HFFc6 (cell line): ENCODE data around the gene UBA1. TPM values are rescaled to one million over a fixed set of nuclear protein-coding genes. Genes with fewer than 3 reads are reported as not detected.

Source experiments
- DNase-seq: peaks from one replicate; pipeline ENCODE4 v3.0.0-alpha.2; 2018
- H3K27ac Mint-ChIP-seq: 2 replicates; pipeline ENCODE4 v1.8.0; 2020; ENCODE audit warnings: mild to moderate bottlenecking, mixed read lengths
- H3K27me3 Mint-ChIP-seq: 2 replicates; pipeline ENCODE4 v1.8.0; 2021; ENCODE audit warnings: mild to moderate bottlenecking, moderate library complexity, mixed read lengths; ENCODE audit not compliant: insufficient read depth
- H3K36me3 Mint-ChIP-seq: 2 replicates; pipeline ENCODE4 v1.8.0; 2021; ENCODE audit warnings: low read depth, mixed read lengths
- H3K4me1 Mint-ChIP-seq: 2 replicates; pipeline ENCODE4 v1.8.0; 2020; ENCODE audit warnings: low read depth, mixed read lengths
- H3K4me3 Mint-ChIP-seq: 2 replicates; pipeline ENCODE4 v1.8.0; 2020; ENCODE audit warnings: mild to moderate bottlenecking, moderate library complexity, mixed read lengths
- H3K9me3 Mint-ChIP-seq: 2 replicates; pipeline ENCODE4 v1.8.0; 2020; ENCODE audit warnings: mild to moderate bottlenecking, mixed read lengths
- CTCF ChIP-seq: fragments of 200-600 bp; sonication (generic); IDR thresholded peaks from 2 replicates; pipeline ENCODE4 v1.5.0; 2021; ENCODE audit warnings: antibody characterized with exemption, mild to moderate bottlenecking
- total RNA-seq, 6 experiments: library from RNA; stranded (reverse); fragmentation: NEBNext Ultra II Directional; extraction: Animal tissue kit (Norgen Biotek cat#: 25700); gene quantifications; 2 replicates in 1 of 6; 3 replicates in 5 of 6; pipeline ENCODE4 v1.2.3, GENCODE V29; 2021

Gene UBA1
- total RNA-seq, 6 experiments from 2014 or later: 268 to 291 (median 282) TPM

- Mint-ChIP-seq H3K4me3 (no peak overlapping the region), H3K27ac (no peak overlapping the region)
These were observed 28.1 kb downstream of the UBA1 start for GRCh38 chrX:47221756-47222155.

GRCh38 chrX:47222751-47223350, 29.2 kb downstream of the UBA1 start:
- Mint-ChIP-seq H3K4me1 (peaks cover 19% of the 10 kb centered on the region), H3K36me3 (peaks cover 17% of the 10 kb centered on the region; the same call in 1 of the 2 replicates), H3K27me3 (peaks cover 8% of the 10 kb centered on the region), H3K9me3 (no peaks in the 10 kb centered on the region), H3K27ac (no peak overlapping the region), H3K4me3 (no peak overlapping the region)
- no peak for TF ChIP-seq CTCF
- no peak for DNase-seq

More at GRCh38 chrX:47221756-47222155, 28.1 kb downstream of the UBA1 start:
- peaks cover 27% of the 10 kb centered on the region for H3K4me1 Mint-ChIP-seq
- no peak for DNase-seq
- TF ChIP-seq CTCF: no peak
- H3K9me3 Mint-ChIP-seq: no peaks in the 10 kb centered on the region
- H3K36me3 Mint-ChIP-seq: peaks cover 19% of the 10 kb centered on the region; the same call in 1 of the 2 replicates
- H3K27me3 Mint-ChIP-seq: peaks cover 8% of the 10 kb centered on the region

GRCh38 chrX:47223476-47224250, 30.0 kb downstream of the UBA1 start:
- TF ChIP-seq CTCF: no peak
- H3K4me3 Mint-ChIP-seq: no peak overlapping the region
- peaks cover 8% of the 10 kb centered on the region for H3K27me3 Mint-ChIP-seq
- H3K36me3 Mint-ChIP-seq: peaks cover 17% of the 10 kb centered on the region; the same call in 1 of the 2 replicates
- no peak for DNase-seq
- no peaks in the 10 kb centered on the region for H3K9me3 Mint-ChIP-seq
- H3K27ac Mint-ChIP-seq: no peak overlapping the region
- H3K4me1 Mint-ChIP-seq: peaks cover 19% of the 10 kb centered on the region

GRCh38 chrX:47224266-47224895, 30.8 kb downstream of the UBA1 start:
- peaks cover 8% of the 10 kb centered on the region for H3K27me3 Mint-ChIP-seq
- H3K36me3 Mint-ChIP-seq: peaks cover 14% of the 10 kb centered on the region; the same call in 1 of the 2 replicates
- H3K9me3 Mint-ChIP-seq: no peaks in the 10 kb centered on the region
- TF ChIP-seq CTCF: no peak
- DNase-seq: no peak
- no peak overlapping the region for H3K4me3 Mint-ChIP-seq
- no peak overlapping the region for H3K27ac Mint-ChIP-seq
- H3K4me1 Mint-ChIP-seq: peaks cover 18% of the 10 kb centered on the region

GRCh38 chrX:47224896-47225290, 31.3 kb downstream of the UBA1 start:
- H3K27ac Mint-ChIP-seq: no peak overlapping the region
- no peak for DNase-seq
- H3K36me3 Mint-ChIP-seq: peaks cover 10% of the 10 kb centered on the region
- no peaks in the 10 kb centered on the region for H3K9me3 Mint-ChIP-seq
- H3K4me1 Mint-ChIP-seq: peaks cover 13% of the 10 kb centered on the region
- TF ChIP-seq CTCF: no peak
- peaks cover 6% of the 10 kb centered on the region for H3K27me3 Mint-ChIP-seq
- H3K4me3 Mint-ChIP-seq: no peak overlapping the region
